Gastrocnemius medialis (tissue), 4 donors: ENCODE measurements around the gene FANCB. TPM values are rescaled to one million over a fixed set of nuclear protein-coding genes. Genes with fewer than 3 reads are reported as not detected.

Experiments used
- ATAC-seq, 2 donors: fragments of 150-250 bp; one replicate each; pipeline ENCODE4 v1.9.1; 2016
- DNase-seq, 2 donors: peaks; one replicate each; pipeline ENCODE4 v3.0.0-alpha.2; 2019
- H3K27ac ChIP-seq, 4 donors: fragments of 200-600 bp; sonication (generic); 1 replicate in 1 of 4; 2 replicates in 3 of 4; pipeline ENCODE4 v1.5.1; 2016 to 2018; ENCODE audit warnings: mild to moderate bottlenecking in 2 of 4, moderate library complexity in 1 of 4
- H3K27me3 ChIP-seq, 3 donors: fragments of 200-600 bp; sonication (generic) in 2 of 3; 1 replicate in 1 of 3; 2 replicates in 2 of 3; pipeline versions ENCODE4 v1.5.1 to v1.6.0; 2016 to 2019; ENCODE audit warnings: mild to moderate bottlenecking in 1 of 3, moderate library complexity in 1 of 3
- H3K36me3 ChIP-seq, 2 donors: fragments of 200-600 bp; sonication (generic) in 1 of 2; one replicate each; pipeline ENCODE4 v1.5.1; 2017 to 2018
- H3K4me1 ChIP-seq, 2 donors: fragments of 200-600 bp; sonication (generic) in 1 of 2; one replicate each; pipeline ENCODE4 v1.5.1; 2016 to 2017; ENCODE audit warnings: mild to moderate bottlenecking in 2 of 2
- H3K4me3 ChIP-seq, 4 donors: fragments of 200-600 bp; sonication (generic) in 3 of 4; 1 replicate in 1 of 4; 2 replicates in 3 of 4; pipeline ENCODE4 v1.5.1; 2016 to 2019; ENCODE audit warnings: mild to moderate bottlenecking in 2 of 4
- H3K9me3 ChIP-seq, 3 donors: fragments of 200-600 bp; sonication (generic) in 2 of 3; 1 replicate in 1 of 3; 2 replicates in 2 of 3; pipeline ENCODE4 v1.5.1; 2016 to 2019
- POLR2A ChIP-seq, 2 donors: fragments of 450-650 bp; IDR thresholded peaks; one replicate each; pipeline ENCODE4 v1.6.1; 2017; ENCODE audit warnings: antibody characterized with exemption in 2 of 2, mild to moderate bottlenecking in 2 of 2, moderate library complexity in 2 of 2
- in situ Hi-C, 4 donors: fragments of 200-750 bp; cut with MboI; loops; one replicate each; pipeline versions ENCODE4 v1.15.0 to v1.8.0; 2017; ENCODE audit warnings: low sequenced_read_pairs in 4 of 4
- intact Hi-C: fragments of 100-400 bp; cut with DNase I; formaldehyde crosslinking; loops from one replicate; pipeline ENCODE4 v1.15.1; 2023; ENCODE audit warnings: low total_unique reads
- total RNA-seq, 4 donors: library from RNA; depleted of rRNA; stranded (reverse); fragments of >200 nt; gene quantifications; one replicate each; pipeline versions ENCODE4 v1.1.0 to v1.2.3, GENCODE V29; 2016
- TF ChIP-seq, protein P1 (sequence below), 5 experiments: fragments of 450-650 bp in 3 of 5; fragments of 200-600 bp in 2 of 5; sonication (generic) in 2 of 5; IDR thresholded peaks in 4 of 5; conservative IDR thresholded peaks in 1 of 5; 1 replicate in 4 of 5; 2 replicates in 1 of 5; pipeline ENCODE4 v1.5.1; 2016 to 2019; ENCODE audit warnings: antibody characterized with exemption in 5 of 5, mild to moderate bottlenecking in 3 of 5, moderate library complexity in 3 of 5

Gene FANCB
- total RNA-seq: under 1 TPM in 3 of 4 donors, not detected in 1; 0.11 to 0.41 (median 0.16) TPM

DNA sequence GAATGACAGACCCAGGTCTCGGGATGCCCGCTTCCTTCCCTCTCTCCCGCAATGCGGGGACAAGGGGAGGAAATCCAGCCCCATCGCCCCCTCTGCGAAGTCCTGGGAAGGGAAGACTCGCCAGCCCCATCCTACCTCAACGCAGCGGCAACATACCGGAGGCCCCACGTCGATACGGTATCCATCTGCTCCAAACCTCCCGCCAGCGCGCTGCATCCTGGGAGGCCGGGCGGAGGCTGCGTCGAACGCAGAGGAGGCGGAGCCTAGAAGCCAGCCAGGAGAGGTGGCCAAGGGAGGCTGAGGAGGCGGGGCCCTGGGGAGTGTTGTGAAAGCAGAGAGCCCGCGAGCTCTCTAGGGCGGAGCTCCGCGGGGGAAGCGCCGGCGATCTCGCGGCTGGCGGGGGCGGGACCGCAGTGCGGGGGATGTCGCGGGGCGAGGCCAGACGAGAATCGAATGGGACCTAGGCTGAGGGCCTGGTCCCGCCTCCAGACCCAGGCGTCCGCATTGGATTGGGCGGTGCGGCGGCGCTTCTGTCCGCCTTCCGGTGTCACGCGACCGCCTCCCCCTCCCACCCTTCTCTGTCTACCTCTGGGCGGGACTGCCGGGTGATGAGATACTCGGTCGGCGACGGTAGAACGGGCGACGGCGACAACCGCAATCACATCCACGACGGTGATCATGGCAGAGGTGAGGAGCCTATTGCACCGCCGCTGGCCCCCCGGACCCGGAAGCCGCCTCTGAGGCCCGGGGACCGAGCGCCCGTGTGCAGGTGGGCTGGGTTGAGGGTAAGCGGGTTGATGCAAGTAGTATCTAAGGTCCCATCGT lies at the start of gene FANCB, which contains the start of gene MOSPD2:
Gene FANCB, minus strand, starts transcription at position 219 of the 825 bp plus-strand sequence. CDS start 7,559 bp downstream, outside the sequence.
Gene MOSPD2, plus strand, starts transcription at position 571 of the 825 bp plus-strand sequence. Its CDS starts 108 bp downstream, at position 679.
- no peaks in the 10 kb centered on the region for H3K36me3 ChIP-seq
- DNase-seq (peak; percentile 80 to 92), ATAC-seq (peak; percentile 95 to 96)
- in situ Hi-C loops: no loop called here
- H3K9me3 ChIP-seq: no peaks in the 10 kb centered on the region
- peak within 1 kb of the TSS; percentile 60 to 82 (median 72) for H3K4me3 ChIP-seq
- no peaks in the 10 kb centered on the region for H3K4me1 ChIP-seq
- intact Hi-C loops: loop anchor here (5.0 kb wide), 1 partner anchor 846 kb away; the partner anchor contains the start of gene GEMIN8
- peak within 1 kb of the TSS; percentile 76 to 87 (median 86) for H3K27ac ChIP-seq
- TF ChIP-seq, protein P1, sequence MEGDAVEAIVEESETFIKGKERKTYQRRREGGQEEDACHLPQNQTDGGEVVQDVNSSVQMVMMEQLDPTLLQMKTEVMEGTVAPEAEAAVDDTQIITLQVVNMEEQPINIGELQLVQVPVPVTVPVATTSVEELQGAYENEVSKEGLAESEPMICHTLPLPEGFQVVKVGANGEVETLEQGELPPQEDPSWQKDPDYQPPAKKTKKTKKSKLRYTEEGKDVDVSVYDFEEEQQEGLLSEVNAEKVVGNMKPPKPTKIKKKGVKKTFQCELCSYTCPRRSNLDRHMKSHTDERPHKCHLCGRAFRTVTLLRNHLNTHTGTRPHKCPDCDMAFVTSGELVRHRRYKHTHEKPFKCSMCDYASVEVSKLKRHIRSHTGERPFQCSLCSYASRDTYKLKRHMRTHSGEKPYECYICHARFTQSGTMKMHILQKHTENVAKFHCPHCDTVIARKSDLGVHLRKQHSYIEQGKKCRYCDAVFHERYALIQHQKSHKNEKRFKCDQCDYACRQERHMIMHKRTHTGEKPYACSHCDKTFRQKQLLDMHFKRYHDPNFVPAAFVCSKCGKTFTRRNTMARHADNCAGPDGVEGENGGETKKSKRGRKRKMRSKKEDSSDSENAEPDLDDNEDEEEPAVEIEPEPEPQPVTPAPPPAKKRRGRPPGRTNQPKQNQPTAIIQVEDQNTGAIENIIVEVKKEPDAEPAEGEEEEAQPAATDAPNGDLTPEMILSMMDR (IDR thresholded peaks at IDR 0.05 in 4 of 5, conservative IDR thresholded peaks at IDR 0.05 in 1 of 5): no peak
- TF ChIP-seq POLR2A (IDR thresholded peaks at IDR 0.05): peak; percentile 13 to 33
- no peaks in the 10 kb centered on the region for H3K27me3 ChIP-seq

DNA sequence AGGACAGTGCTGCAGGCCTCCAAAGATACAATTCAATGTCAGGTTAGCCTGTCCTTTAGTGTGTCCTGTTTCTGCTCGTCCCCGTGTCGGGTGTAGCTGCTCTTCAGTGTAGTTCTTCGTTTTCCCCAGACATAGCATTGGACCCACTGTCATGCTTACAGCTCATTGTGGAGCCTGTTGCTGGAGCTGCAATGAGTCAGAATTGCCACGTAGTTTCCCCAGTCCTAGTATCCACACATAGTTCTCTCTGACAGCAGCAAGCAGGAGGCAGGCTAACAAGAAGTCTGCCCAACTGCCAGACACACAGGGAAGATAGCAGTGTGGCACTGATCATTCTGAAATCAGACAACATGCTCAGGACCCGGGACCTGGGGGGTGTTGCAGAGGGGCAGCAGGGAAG lies 49.6 kb upstream of the FANCB start:
- Histone ChIP-seq H3K4me1 (no peaks in the 10 kb centered on the region), H3K27me3 (no peaks in the 10 kb centered on the region), H3K9me3 (no peaks in the 10 kb centered on the region), H3K27ac (no peak overlapping the region), H3K4me3 (no peak overlapping the region), H3K36me3 (peaks cover 0 to 11% of the 10 kb centered on the region in 2 donors)
- in situ Hi-C loops: no loop called here
- intact Hi-C loops: no loop called here
- TF ChIP-seq POLR2A (IDR thresholded peaks at IDR 0.05): no peak
- TF ChIP-seq, protein P1 (IDR thresholded peaks at IDR 0.05 in 4 of 5, conservative IDR thresholded peaks at IDR 0.05 in 1 of 5): no peak
- no peak for DNase-seq
- ATAC-seq: no peak

- intact Hi-C loops (no loop called here), in situ Hi-C loops (no loop called here)
- Histone ChIP-seq H3K9me3 (no peaks in the 10 kb centered on the region), H3K27me3 (no peaks in the 10 kb centered on the region), H3K4me1 (no peaks in the 10 kb centered on the region), H3K4me3 (no peak overlapping the region), H3K27ac (no peak overlapping the region), H3K36me3 (peaks cover 0 to 18% of the 10 kb centered on the region in 2 donors)
- DNase-seq: no peak
- ATAC-seq: no peak
- no peak for TF ChIP-seq POLR2A (IDR thresholded peaks at IDR 0.05)
- TF ChIP-seq, protein P1 (IDR thresholded peaks at IDR 0.05 in 4 of 5, conservative IDR thresholded peaks at IDR 0.05 in 1 of 5): no peak
These were observed 47.3 kb upstream of the FANCB start for GRCh38 chrX:14920196-14920595.

- intact Hi-C loops (no loop called here), in situ Hi-C loops (no loop called here)
- ATAC-seq (no peak), DNase-seq (no peak)
- H3K4me3 ChIP-seq: no peak overlapping the region
- no peaks in the 10 kb centered on the region for H3K4me1 ChIP-seq
- TF ChIP-seq POLR2A (IDR thresholded peaks at IDR 0.05): no peak
- TF ChIP-seq, protein P1 (IDR thresholded peaks at IDR 0.05 in 4 of 5, conservative IDR thresholded peaks at IDR 0.05 in 1 of 5): no peak
- H3K27ac ChIP-seq: no peak overlapping the region
- H3K9me3 ChIP-seq: no peaks in the 10 kb centered on the region
- H3K27me3 ChIP-seq: no peaks in the 10 kb centered on the region
- peaks cover 0 to 18% of the 10 kb centered on the region in 2 donors for H3K36me3 ChIP-seq
These were observed 46.5 kb upstream of the FANCB start for GRCh38 chrX:14919407-14919806.
